Sciatic nerve (tissue), 1 donor: ENCODE data around the gene XPOT. TPM values are rescaled to one million over a fixed set of nuclear protein-coding genes. Genes with fewer than 3 reads are reported as not detected.

Experiments
- total RNA-seq: library from RNA; stranded (reverse); fragmentation: NEBNext Ultra II Directional; extraction: Animal tissue kit (Norgen Biotek cat#: 25700); gene quantifications from one replicate; pipeline ENCODE4 v1.2.1, GENCODE V29; 2021
- donor health status: DM: no; HTN: no; CAD: no.

XPOT gene
- total RNA-seq, 1 donor from 2014 or later: 68.3 TPM

Other genes with a start within 250 kb of the XPOT start
- gene KICS2, start 182.1 kb upstream of the XPOT start, total RNA-seq: 7.5 TPM
- 9.2 TPM for gene C12orf56, start 13.6 kb upstream of the XPOT start, total RNA-seq
- gene TBK1, start 47.7 kb downstream of the XPOT start, total RNA-seq: 29.9 TPM
- gene RASSF3, start 206.1 kb downstream of the XPOT start, total RNA-seq: 49.3 TPM